IMR-90 (cell line): Measurements from ENCODE around the gene MBTD1. TPM values are rescaled to one million over a fixed set of nuclear protein-coding genes. Genes with fewer than 3 reads are reported as not detected.

Source experiments
- ATAC-seq: fragments of 200-7000 bp; cut with Tn5 transposase; 2 replicates; pipeline ENCODE4 v1.9.1; 2020; ENCODE audit warnings: low read depth, mild to moderate bottlenecking, moderate library complexity
- BruUV-seq: library from RNA; stranded (reverse); fragments of 400-500 nt; replicated peaks from 2 replicates; lab custom pipeline; 2021; lab: Mats Ljungman, UMichigan
- CTCF ChIA-PET: fragments of 300-600 bp; formaldehyde crosslinking; extraction: SDS; loops from one replicate; lab custom pipeline; 2021; ENCODE audit warnings: antibody characterized with exemption; lab: Yijun Ruan, JAX
- POLR2A ChIA-PET: fragments of 300-600 bp; sonication (Branson Sonifier 250); formaldehyde crosslinking; loops from one replicate; lab custom pipeline; 2022; ENCODE audit warnings: antibody characterized with exemption; ENCODE audit not compliant: unreplicated experiment; lab: Charles Lee
- DNase-seq: peaks from one replicate; pipeline ENCODE4 v3.0.0; 2013
- H2AFZ ChIP-seq: replicated peaks from 2 replicates; pipeline ENCODE3; 2013; ENCODE audit warnings: low read length, mild to moderate bottlenecking; ENCODE audit not compliant: poor library complexity
- H2AK5ac ChIP-seq: 2 replicates; pipeline ENCODE4 v1.6.1; 2013; ENCODE audit warnings: low read depth, low read length, inconsistent platforms
- H2AK9ac ChIP-seq: replicated peaks from 2 replicates; pipeline ENCODE3; 2013; ENCODE audit warnings: mild to moderate bottlenecking, low read depth, low read length, moderate library complexity; ENCODE audit not compliant: poor library complexity
- H2BK120ac ChIP-seq: 2 replicates; pipeline ENCODE4 v1.6.1; 2013; ENCODE audit warnings: low read depth, low read length, inconsistent platforms
- H2BK15ac ChIP-seq: 3 replicates; pipeline ENCODE4 v1.6.1; 2013; ENCODE audit warnings: low read depth, low read length, inconsistent platforms
- H2BK20ac ChIP-seq: 2 replicates; pipeline ENCODE4 v1.6.1; 2013; ENCODE audit warnings: low read depth, mild to moderate bottlenecking, inconsistent platforms, low read length, moderate library complexity
- H2BK5ac ChIP-seq: 2 replicates; pipeline ENCODE4 v1.6.1; 2013; ENCODE audit warnings: mild to moderate bottlenecking, low read depth, low read length, inconsistent platforms; ENCODE audit not compliant: poor library complexity, severe bottlenecking
- H3K14ac ChIP-seq: replicated peaks from 2 replicates; pipeline ENCODE4 v1.6.1; 2013; ENCODE audit warnings: low read depth, low read length, inconsistent platforms
- H3K18ac ChIP-seq: 2 replicates; pipeline ENCODE4 v1.6.1; 2013; ENCODE audit warnings: low read depth, low read length, control low read depth
- H3K23ac ChIP-seq: 2 replicates; pipeline ENCODE4 v1.6.1; 2013; ENCODE audit warnings: low read depth, low read length, inconsistent platforms
- H3K27ac ChIP-seq: 2 replicates; pipeline ENCODE4 v1.5.1; 2013; ENCODE audit warnings: mild to moderate bottlenecking, control low read depth, low read length; ENCODE audit not compliant: insufficient read depth
- H3K27me3 ChIP-seq: 2 replicates; pipeline ENCODE4 v1.6.1; 2013; ENCODE audit warnings: low read length; ENCODE audit not compliant: control insufficient read depth, insufficient read depth
- H3K36me3 ChIP-seq: 2 replicates; pipeline ENCODE4 v1.6.1; 2013; ENCODE audit warnings: low read length, mixed read lengths; ENCODE audit not compliant: control insufficient read depth, insufficient read depth
- H3K4ac ChIP-seq: 2 replicates; pipeline ENCODE4 v1.6.1; 2013; ENCODE audit warnings: low read depth, low read length, inconsistent platforms
- H3K4me1 ChIP-seq: 2 replicates; pipeline ENCODE4 v1.6.1; 2013; ENCODE audit warnings: low read length, mixed read lengths; ENCODE audit not compliant: control insufficient read depth, insufficient read depth
- H3K4me2 ChIP-seq: 2 replicates; pipeline ENCODE4 v1.6.1; 2013; ENCODE audit warnings: low read depth, mild to moderate bottlenecking, control low read depth, low read length, moderate library complexity
- H3K4me3 ChIP-seq: 2 replicates; pipeline ENCODE4 v1.5.1; 2013; ENCODE audit warnings: low read depth, mild to moderate bottlenecking, control low read depth, low read length, moderate library complexity; ENCODE audit not compliant: insufficient read depth
- H3K56ac ChIP-seq: 2 replicates; pipeline ENCODE4 v1.6.1; 2013; ENCODE audit warnings: low read length, inconsistent platforms; ENCODE audit not compliant: insufficient read depth; ENCODE audit errors: extremely low read depth
- H3K79me1 ChIP-seq, 2 experiments: 2 replicates each; pipeline ENCODE4 v1.6.1; 2013; ENCODE audit warnings: low read length in 2 of 2, inconsistent platforms in 1 of 2, low read depth in 1 of 2
- H3K9ac ChIP-seq: 2 replicates; pipeline ENCODE4 v1.6.1; 2013; ENCODE audit warnings: low read depth, low read length, control low read depth
- H3K9me1 ChIP-seq: 2 replicates; pipeline ENCODE4 v1.6.1; 2013; ENCODE audit warnings: low read length, inconsistent platforms; ENCODE audit not compliant: insufficient read depth
- H3K9me3 ChIP-seq: 2 replicates; pipeline ENCODE4 v1.6.1; 2013; ENCODE audit warnings: low read length; ENCODE audit not compliant: control insufficient read depth, insufficient read depth
- H4K20me1 ChIP-seq: 2 replicates; pipeline ENCODE4 v1.6.1; 2013; ENCODE audit warnings: low read length, inconsistent platforms; ENCODE audit not compliant: insufficient read depth
- H4K5ac ChIP-seq: 2 replicates; pipeline ENCODE4 v1.6.1; 2013; ENCODE audit warnings: mild to moderate bottlenecking, low read depth, low read length, control low read depth
- H4K8ac ChIP-seq, 2 experiments: 2 replicates each; pipeline ENCODE4 v1.6.1; 2013; ENCODE audit warnings: low read depth in 2 of 2, low read length in 2 of 2, control low read depth in 1 of 2, inconsistent platforms in 1 of 2
- H4K91ac ChIP-seq: 2 replicates; pipeline ENCODE4 v1.6.1; 2013; ENCODE audit warnings: low read depth, low read length, inconsistent platforms; ENCODE audit not compliant: insufficient read depth
- BHLHE40 ChIP-seq: fragments of 150-350 bp; IDR thresholded peaks from 2 replicates; pipeline ENCODE4 v1.6.1; 2016; ENCODE audit warnings: mild to moderate bottlenecking, low read depth, low read length
- CEBPB ChIP-seq: IDR thresholded peaks from 2 replicates; pipeline ENCODE4 v1.6.1; 2012; ENCODE audit warnings: low read depth, low read length, improper control_type of control experiment
- CTCF ChIP-seq: conservative IDR thresholded peaks from 2 replicates; pipeline ENCODE4 v1.5.1; 2012; ENCODE audit warnings: mild to moderate bottlenecking, low read depth, low read length, improper control_type of control experiment
- FOS ChIP-seq: fragments of 150-350 bp; IDR thresholded peaks from 2 replicates; pipeline ENCODE4 v1.6.1; 2016; ENCODE audit warnings: low read depth, low read length
- MAFK ChIP-seq: IDR thresholded peaks from 2 replicates; pipeline ENCODE4 v1.6.1; 2012; ENCODE audit warnings: low read depth, low read length, improper control_type of control experiment
- MAZ ChIP-seq: IDR thresholded peaks from 2 replicates; pipeline ENCODE4 v1.6.1; 2012; ENCODE audit warnings: low read depth, mild to moderate bottlenecking, low read length, improper control_type of control experiment, moderate library complexity, borderline replicate concordance
- MXI1 ChIP-seq: IDR thresholded peaks from 2 replicates; pipeline ENCODE4 v1.6.1; 2012; ENCODE audit warnings: low read depth, mild to moderate bottlenecking, low read length, moderate library complexity, borderline replicate concordance
- POLR2A ChIP-seq: IDR thresholded peaks from 2 replicates; pipeline ENCODE4 v1.6.1; 2012; ENCODE audit warnings: mild to moderate bottlenecking, low read depth, low read length
- RAD21 ChIP-seq: IDR thresholded peaks from 2 replicates; pipeline ENCODE4 v1.6.1; 2012; ENCODE audit warnings: low read length, improper control_type of control experiment
- RCOR1 ChIP-seq: IDR thresholded peaks from 2 replicates; pipeline ENCODE4 v1.6.1; 2012; ENCODE audit warnings: mild to moderate bottlenecking, low read length, improper control_type of control experiment; ENCODE audit not compliant: insufficient replicate concordance
- RFX5 ChIP-seq: IDR thresholded peaks from 2 replicates; pipeline ENCODE4 v1.8.0; 2012; ENCODE audit warnings: low read depth, mild to moderate bottlenecking, low read length, moderate library complexity
- WGBS, 2 experiments: methylation state at CpG; one replicate each; pipeline versions ENCODE4 v1.1.5 to v1.1.7; 2013; ENCODE audit warnings: missing lambda C conversion rate in 2 of 2; ENCODE audit not compliant: insufficient read length in 1 of 2; ENCODE audit errors: extremely low coverage in 2 of 2; 5-methylcytosine and 5-hydroxymethylcytosine counted together
- dilution Hi-C: fragments of 300-500 bp; cut with HindIII; formaldehyde crosslinking; loops from one replicate; pipeline ENCODE4 v1.14.3; 2018; ENCODE audit warnings: low sequenced_read_pairs; ENCODE audit not compliant: unreplicated experiment
- in situ Hi-C: fragments of 300-500 bp; cut with MboI; formaldehyde crosslinking; loops from 3 replicates; pipeline ENCODE4 v1.14.3; 2019; ENCODE audit warnings: low sequenced_read_pairs, inconsistent platforms, mixed read lengths
- intact Hi-C: fragments of 100-400 bp; cut with micrococcal nuclease; formaldehyde crosslinking; loops from 2 replicates; pipeline ENCODE4 v1.10.0; 2022
- polyA plus RNA-seq, 3 experiments: library from polyadenylated mRNA; depleted of rRNA; stranded (reverse); fragments of >200 nt; gene quantifications; 2 replicates each; pipeline ENCODE4 v1.2.3, GENCODE V29; 2012; ENCODE audit warnings: low replicate concordance in 1 of 3
- total RNA-seq: library from RNA; depleted of rRNA; stranded (reverse); fragments of >200 nt; gene quantifications from 2 replicates; pipeline ENCODE4 v1.2.3, GENCODE V29; 2012
- TF ChIP-seq, protein P1 (sequence below): fragments of 150-350 bp; IDR thresholded peaks from 2 replicates; pipeline ENCODE4 v1.6.1; 2016; ENCODE audit warnings: low read depth, mild to moderate bottlenecking, low read length, moderate library complexity, borderline replicate concordance

The MBTD1 gene
- total and polyA plus RNA-seq, 2 of the 4 experiments (the other 2 are of a cell fraction), result 3.2 to 5.6 TPM

GRCh38 chr17:51153210-51154072, 106.4 kb downstream of the MBTD1 start, which contains the start of gene NME1:
Gene NME1, plus strand, starts transcription at chr17:51153559. Its CDS starts 2,096 bp downstream, at chr17:51155655.
- Histone ChIP-seq H2BK120ac (peak within 1 kb of the TSS; percentile 44; the same call in 1 of the 2 replicates), H2BK5ac (peak within 1 kb of the TSS; percentile 78), H3K9ac (peak within 1 kb of the TSS; percentile 64), H2AK5ac (peak within 1 kb of the TSS; percentile 81), H3K9me1 (peaks cover 3% of the 10 kb centered on the region; the same call in 1 of the 2 replicates), H3K23ac (peak within 1 kb of the TSS; percentile 99), H3K56ac (peak within 1 kb of the TSS; percentile 79), H4K91ac (peak within 1 kb of the TSS; percentile 91), H3K36me3 (peaks cover under 1% of the 10 kb centered on the region; the same call in 1 of the 2 replicates), H3K4me2 (peak within 1 kb of the TSS; percentile 99), H3K27me3 (no peaks in the 10 kb centered on the region), H3K9me3 (no peaks in the 10 kb centered on the region), H4K20me1 (peaks cover 3% of the 10 kb centered on the region; the same call in 1 of the 2 replicates), H3K4me3 (peak within 1 kb of the TSS; percentile 58), H3K79me1 (peaks cover 17 to 39% of the 10 kb centered on the region in 2 experiments; a peak in 3 of 4 replicates), H3K4me1 (no peaks in the 10 kb centered on the region), H4K5ac (peak within 1 kb of the TSS; percentile 69), H2AFZ (peak within 1 kb of the TSS; percentile 98), H3K14ac (peak within 1 kb of the TSS; percentile 94), H2BK15ac (peak within 1 kb of the TSS; percentile 25; the same call in 1 of the 3 replicates), H3K4ac (peak within 1 kb of the TSS; percentile 90), H4K8ac (peak within 1 kb of the TSS; percentile 56 to 97), H3K18ac (0 out of 2 replicates have a peak within 1 kb of the TSS, but pooled peaks have one; percentile 1), H2BK20ac (peak within 1 kb of the TSS; percentile 50; the same call in 1 of the 2 replicates), H2AK9ac (peak within 1 kb of the TSS; percentile 94), H3K27ac (peak within 1 kb of the TSS; percentile 51)
- ChIA-PET CTCF (interaction anchor here (0.6 to 1.3 kb wide), 23 partner anchors 9 to 373 kb away, joined by 3 to 12 read pairs (median 4); partner anchors contain the start of gene SPAG9), POLR2A (no interaction called here)
- dilution Hi-C loops, result no loop called here
- in situ Hi-C loops, result loop anchor here (5.0 kb wide), 1 partner anchor 151 kb away; no protein-coding TSS in a partner anchor
- intact Hi-C loops, result loop anchor here (1.0 to 2.0 kb wide), 4 partner anchors 32 to 301 kb away; no protein-coding TSS in a partner anchor
- BruUV-seq, result no TSS peak
- WGBS, 2 experiments, result 1% methylated on average over 41 of the region's 60 CpGs; no CpG with 5 or more reads in 1 of the 2 experiments
- ATAC-seq (peak; percentile 93), DNase-seq (peak; percentile 100)
- peak; percentile 97 for TF ChIP-seq CTCF
- TF ChIP-seq CEBPB, result no peak
- TF ChIP-seq MAFK, result peak; percentile 5; the same call in 1 of the 2 replicates
- TF ChIP-seq POLR2A, result peak; percentile 79
- TF ChIP-seq RAD21, result peak; percentile 93
- peak; percentile 68 for TF ChIP-seq FOS
- TF ChIP-seq, protein P1, sequence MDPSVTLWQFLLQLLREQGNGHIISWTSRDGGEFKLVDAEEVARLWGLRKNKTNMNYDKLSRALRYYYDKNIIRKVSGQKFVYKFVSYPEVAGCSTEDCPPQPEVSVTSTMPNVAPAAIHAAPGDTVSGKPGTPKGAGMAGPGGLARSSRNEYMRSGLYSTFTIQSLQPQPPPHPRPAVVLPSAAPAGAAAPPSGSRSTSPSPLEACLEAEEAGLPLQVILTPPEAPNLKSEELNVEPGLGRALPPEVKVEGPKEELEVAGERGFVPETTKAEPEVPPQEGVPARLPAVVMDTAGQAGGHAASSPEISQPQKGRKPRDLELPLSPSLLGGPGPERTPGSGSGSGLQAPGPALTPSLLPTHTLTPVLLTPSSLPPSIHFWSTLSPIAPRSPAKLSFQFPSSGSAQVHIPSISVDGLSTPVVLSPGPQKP, result 0 out of 2 replicates have a peak, but pooled peaks have one; percentile 23
- TF ChIP-seq BHLHE40, result peak; percentile 43; the same call in 1 of the 2 replicates
- peak; percentile 68; the same call in 1 of the 2 replicates for TF ChIP-seq MAZ
- peak; percentile 33 for TF ChIP-seq RCOR1
- TF ChIP-seq RFX5, result no peak
- peak; percentile 100 for TF ChIP-seq MXI1
